Hematopoietic multipotent progenitor cell treated with erythropoietin and hydrocortisone succinate and interleukin-3 and kit ligand, for 15 days (in vitro differentiated cells): ENCODE data around the gene RET.
"Not testable (repeated sequence)": the region's sequence is repeated elsewhere in the genome, so short reads cannot be mapped to it uniquely, and the experiment has no call there.

Source experiments
- DNase-seq: peaks from one replicate; pipeline ENCODE4 v3.0.0-alpha.2; 2015; ENCODE audit warnings: low spot score

The RET gene

DNA sequence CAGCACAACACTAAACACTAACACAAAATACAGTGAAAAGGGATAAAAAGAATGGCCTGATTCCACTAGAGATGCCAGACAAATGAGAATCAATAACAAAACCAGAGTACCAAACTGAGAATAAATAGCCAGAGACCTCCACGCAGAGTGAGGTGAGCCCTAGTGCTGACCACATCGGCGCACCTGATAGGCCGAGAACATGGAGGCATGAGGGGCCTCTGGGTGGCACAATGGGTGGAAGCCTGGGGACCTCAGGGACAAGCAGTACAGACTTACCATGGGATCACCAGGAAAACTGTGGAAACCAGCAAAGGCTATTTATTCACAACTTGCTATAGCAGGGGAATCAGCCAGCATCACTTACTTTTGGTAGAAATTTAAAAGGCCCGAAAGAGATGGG lies 59.6 kb downstream of the RET start:
- DNase-seq, result no peak

- DNase-seq, result no peak
Measured at GRCh38 chr10:43136995-43137716, 60.3 kb downstream of the RET start.

GRCh38 chr10:43137717-43138020 lies 60.8 kb downstream of the RET start:
- no peak for DNase-seq

GRCh38 chr10:43138021-43138756 lies 61.3 kb downstream of the RET start, which contains the start of gene CSGALNACT2:
Gene CSGALNACT2 (plus strand): TSS chr10:43138445. CDS start chr10:43155150, 16,705 bp downstream.
- peak; percentile 80 for DNase-seq

DNA sequence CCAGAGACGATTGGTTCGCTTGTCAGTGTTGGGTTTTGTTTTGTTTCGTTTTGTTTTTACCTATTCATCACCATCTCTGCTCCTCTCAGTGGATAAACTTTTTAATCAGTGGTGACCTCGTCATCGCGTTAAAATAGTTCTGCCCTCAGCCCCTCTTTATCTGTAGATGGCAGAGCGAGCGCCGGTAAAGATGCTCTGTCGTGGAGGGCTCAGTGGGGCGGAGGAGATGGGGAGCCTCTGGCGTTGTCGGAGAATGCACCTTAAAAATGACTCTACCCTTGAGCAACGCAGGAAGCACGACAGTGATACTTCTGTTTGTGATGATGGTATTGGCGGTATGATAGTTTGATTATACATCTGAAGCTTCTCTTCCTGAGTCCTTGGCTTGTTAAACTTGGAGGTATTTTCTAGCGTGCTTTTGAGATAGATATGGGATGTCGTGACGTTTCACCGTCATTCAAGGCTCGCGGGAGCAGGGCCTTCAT lies 61.9 kb downstream of the RET start:
- peak; percentile 53 for DNase-seq

DNA sequence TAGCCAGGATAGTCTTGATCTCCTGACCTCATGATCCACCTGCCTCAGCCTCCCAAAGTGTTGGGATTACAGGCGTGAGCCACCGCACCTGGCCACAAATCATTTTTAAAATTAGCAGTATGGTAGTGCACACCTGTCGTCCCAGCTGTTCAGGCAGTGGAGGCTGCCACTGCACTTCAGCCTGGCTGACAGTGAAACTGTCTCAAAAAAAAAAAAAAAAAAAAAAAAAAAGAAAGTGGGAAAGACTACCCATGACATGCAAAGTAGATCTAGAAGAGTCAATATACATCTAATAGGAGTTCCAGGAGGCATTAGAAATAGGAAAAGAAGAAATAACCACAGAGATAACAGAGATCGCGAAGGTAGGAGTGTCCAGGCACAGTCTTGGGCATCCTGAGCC lies 64.6 kb downstream of the RET start:
- no peak for DNase-seq

DNA sequence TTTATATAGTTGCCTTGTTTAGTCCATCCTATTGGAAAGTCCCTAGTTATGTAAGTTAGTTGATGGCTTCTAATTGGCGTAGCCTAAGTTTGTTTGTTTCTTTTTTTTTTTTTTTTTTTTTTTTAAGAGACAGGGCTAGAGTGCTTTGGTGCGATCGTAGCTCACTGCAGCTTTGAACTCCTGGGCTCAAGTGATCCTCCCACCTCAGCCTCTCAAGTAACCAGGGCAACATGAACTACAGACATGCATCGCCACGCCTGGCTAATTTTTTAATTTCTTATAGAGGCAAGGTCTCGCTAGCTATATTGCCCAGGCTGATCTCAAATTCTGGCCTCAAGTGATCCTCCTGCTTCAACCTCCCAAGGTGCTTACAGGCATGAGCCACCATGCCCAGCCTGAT lies 68.4 kb downstream of the RET start:
- DNase-seq, result no peak

DNA sequence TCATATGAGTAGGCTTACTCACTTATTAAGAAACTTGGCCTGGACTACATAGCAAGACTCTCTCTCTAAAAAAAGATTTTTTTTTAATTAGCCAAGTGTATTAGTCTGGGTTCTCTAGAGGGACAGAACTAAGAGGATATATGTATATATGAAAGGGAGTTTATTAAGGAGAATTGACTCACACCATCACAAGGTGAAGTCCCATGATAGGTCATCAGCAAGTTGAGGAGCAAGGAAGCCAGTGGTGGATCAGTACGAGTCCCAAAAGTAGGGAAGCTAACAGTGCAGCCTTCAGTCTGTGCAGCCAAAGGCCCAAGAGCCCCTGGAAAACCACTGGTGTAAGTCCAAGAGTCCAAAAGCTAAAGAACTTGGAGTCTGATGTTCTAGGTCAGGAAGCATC lies 69.1 kb downstream of the RET start:
- not testable (repeated sequence) for DNase-seq

DNA sequence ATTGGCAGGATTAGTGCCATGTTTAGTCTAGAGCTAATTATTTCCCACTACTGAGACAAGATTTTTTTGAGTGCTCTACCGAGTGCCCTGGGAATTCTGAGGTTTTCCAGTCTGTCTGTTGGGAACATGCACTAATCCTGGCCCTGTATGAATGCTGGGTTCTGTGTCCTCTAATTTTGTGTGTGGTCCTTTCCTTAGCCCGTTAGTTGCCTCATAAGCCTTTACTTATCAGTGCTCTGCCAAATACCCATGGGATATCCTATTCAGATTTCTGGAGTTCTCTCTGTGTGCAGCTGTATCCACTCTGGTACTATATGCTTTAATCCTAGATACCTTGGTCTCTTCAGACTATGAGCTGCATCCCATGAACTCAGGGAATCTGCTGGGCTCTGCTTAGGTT lies 74.5 kb downstream of the RET start:
- no peak for DNase-seq

- no peak for DNase-seq
Measured at GRCh38 chr10:43153901-43154300, 77.0 kb downstream of the RET start.

GRCh38 chr10:43155221-43155620 lies 78.4 kb downstream of the RET start:
- DNase-seq, result no peak

- no peak for DNase-seq
Measured at GRCh38 chr10:43155741-43156140, 78.9 kb downstream of the RET start.

DNA sequence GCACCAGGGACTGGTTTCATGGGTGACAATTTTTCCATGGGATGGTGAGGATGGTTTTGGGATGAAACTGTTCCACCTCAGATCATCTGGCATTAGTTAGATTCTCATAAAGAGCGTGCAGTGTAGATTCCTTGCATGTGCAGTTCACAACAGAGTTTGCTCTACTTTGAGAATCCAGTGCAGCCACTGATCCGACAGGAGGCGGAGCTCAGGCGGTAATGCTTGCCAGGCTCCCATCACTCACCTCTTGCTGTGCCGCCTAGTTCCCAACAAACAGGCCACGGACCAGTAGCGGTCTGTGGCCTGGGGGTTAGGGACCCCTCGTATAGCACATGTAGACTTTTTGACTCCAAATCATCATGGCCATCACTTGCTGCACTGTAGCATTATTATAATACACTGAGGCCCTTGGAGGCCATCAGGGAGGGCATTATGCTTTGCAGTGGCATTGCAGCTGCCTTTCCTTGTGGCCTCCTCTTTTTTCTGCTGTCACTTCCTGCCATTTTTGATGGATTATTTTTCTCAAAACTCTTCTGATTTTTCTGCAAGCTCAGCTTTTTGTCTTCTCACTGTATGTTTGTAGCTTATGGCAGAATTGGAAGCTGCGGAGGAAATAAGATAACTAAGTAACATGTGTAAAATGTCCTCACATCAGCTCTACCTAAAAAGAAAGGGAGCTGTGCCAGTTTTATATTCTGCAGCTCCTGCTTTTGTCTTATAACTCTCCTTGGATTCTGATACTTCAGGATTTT lies 79.9 kb downstream of the RET start:
- no peak for DNase-seq

DNA sequence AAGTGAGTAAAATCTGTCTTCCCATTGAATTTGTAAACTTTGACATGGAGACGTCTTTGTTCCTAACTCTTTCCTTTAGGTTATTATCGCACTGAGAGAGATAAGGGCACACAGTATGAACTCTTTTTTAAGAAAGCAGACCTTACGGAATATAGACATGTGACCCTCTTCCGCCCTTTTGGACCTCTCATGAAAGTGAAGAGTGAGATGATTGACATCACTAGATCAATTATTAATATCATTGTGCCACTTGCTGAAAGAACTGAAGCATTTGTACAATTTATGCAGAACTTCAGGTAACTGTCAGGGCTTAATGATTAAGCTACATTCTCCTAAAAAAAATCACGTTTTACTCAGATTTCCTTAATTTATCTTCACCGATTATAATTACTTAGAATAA lies 81.8 kb downstream of the RET start:
- DNase-seq, result no peak

- no peak for DNase-seq
Measured at GRCh38 chr10:43160046-43160920, 83.4 kb downstream of the RET start.

DNA sequence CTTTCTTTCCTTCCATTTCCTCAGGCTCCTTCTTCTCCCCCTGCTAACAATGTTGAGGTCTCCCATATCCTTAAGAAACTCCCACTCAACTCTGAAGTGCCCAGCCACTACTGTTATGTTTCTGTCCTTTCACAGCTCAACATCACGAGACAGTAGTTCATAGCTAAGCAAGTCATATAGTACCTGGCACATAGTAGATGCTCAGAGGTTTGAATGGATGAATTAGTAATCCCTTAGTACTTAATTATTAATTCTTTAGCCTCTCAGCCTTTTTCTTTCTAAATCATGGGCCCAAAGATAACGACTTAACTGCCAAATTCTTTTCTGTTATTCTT lies 84.0 kb downstream of the RET start:
- DNase-seq, result no peak

GRCh38 chr10:43162604-43163003 lies 85.7 kb downstream of the RET start:
- no peak for DNase-seq

DNA sequence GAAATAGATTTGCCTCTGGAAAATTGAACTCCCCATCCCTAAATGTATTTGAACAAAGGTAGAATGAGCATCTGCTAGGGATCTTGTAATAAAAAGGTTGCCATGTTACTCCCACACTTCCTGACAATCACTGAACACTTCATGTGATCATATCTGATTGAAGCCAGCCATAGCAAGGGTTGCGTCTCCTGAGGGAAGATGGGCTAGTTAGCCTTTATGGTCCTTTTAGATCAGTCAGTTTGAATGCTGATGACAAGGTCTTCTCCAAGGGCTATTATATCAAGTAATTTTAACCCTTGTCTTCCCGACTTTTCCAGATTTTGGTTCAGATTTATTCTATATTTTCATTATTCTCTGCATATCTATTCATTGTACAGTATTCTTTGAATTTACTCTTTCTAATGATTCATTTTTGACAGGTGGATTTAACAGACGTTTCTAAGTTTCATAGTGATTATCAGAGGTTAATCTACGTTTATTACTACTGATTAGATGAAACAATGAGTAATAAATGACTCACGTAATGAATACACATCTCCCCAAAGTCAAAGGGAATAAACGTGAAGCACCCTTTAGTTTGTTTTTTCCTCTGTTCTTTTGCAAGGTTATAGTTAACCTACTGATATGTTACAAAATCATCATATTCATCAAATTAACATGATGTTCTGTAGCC lies 89.5 kb downstream of the RET start:
- DNase-seq, result no peak

DNA sequence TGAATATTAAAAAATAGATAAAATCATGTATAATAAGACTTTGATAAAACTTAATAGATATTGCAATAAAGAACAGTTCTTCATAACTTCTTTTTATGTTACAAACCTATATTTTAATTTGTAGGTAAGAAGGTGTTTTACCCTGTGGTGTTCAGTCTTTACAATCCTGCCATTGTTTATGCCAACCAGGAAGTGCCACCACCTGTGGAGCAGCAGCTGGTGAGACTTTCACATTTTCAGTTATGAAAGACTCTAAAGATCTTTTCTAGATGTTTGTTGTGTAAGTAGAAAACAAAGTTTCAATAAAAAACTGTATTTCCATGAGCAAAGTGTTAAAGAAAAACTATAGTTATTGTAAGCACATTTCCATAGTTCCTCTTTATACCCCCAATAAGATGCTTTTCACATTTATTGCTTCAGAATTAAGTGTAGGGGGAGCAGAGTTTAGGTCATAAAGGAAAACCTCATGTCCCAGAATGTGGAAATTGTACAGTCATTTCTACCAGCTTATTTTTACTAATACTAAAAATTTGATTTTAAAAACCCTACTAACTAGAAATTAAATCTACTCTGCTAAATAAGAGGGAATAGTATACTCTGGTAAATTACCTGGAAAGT lies 90.1 kb downstream of the RET start:
- no peak for DNase-seq

DNA sequence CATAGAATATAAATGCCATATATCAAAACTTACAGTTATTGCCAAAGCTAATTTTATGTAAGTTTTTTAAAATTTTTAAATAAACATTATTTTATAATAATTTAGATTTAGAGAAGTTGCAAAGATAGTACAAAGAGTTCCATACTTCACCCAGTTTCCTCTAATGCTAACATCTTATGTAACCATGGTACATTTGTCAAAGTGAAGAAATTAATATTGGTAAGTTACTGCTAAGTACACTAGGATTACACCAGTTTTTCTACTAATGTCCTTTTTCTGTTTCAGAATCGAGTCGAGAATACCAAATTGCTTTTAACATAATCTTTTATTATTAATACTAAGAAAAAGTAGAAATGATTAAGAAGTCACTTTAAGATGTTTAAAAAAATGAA lies 90.6 kb downstream of the RET start:
- DNase-seq, result no peak

DNA sequence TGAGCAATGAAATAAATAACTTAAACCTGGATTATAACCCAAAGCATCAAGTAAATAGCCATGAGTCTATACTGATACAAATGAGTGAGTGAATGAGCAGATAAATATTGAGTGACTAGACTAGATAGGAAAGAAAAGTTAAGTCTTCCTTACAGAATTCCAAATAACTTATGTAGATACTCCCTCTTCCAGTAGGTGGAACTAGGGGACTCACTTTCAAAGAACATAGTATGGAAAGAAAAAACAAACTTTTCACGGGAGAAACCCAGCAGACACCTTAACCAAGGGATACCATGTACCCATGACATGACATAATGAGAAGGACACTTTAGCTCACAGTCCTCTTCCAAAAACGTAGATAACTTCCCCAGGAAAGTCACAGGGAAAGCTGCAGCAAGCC lies 93.6 kb downstream of the RET start:
- DNase-seq, result no peak
